ENCODE data around the gene FBXL14.

Gene FBXL14

DNA sequence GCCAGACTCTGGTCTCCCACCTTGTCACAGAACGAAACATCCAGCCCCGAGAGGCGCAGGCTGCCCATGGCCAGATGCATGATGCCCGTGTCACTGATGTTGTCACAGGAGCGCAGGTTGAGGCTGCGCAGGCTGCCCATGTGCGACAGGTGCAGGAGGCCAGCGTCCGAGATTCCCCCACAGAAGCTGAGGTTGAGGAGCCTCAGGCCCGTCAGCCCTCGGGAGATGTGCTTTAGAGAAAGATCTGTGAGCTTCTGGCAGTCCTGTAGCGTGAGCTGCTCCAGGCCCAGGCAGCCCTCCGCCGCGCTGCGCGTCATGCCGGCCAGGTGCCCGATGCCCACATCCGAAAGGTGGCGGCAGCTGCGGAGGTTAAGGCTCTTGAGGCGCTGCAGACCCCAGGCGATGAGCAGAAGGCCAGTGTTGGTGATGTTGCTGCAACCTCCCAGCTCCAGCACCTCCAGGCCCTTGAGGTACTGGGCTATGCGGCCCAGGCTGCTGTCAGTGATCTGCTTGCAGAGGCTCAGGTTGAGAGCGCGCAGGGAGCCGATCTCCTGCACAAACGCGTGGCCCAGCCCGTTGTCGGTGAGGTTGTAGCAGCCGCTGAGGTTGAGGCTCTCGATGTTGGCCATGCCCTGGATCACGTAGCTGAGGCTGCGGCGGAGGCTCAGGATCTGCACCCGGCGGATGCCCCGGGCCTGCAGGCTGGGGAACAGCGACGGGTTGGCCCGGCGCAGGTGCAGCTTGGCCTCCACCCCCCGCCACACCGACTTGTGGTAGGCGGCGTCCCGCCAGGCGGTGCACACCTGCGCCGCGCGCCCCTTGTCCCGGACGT, 991 bp downstream of the FBXL14 start:
- DNase-seq: peak; percentile 44

DNA sequence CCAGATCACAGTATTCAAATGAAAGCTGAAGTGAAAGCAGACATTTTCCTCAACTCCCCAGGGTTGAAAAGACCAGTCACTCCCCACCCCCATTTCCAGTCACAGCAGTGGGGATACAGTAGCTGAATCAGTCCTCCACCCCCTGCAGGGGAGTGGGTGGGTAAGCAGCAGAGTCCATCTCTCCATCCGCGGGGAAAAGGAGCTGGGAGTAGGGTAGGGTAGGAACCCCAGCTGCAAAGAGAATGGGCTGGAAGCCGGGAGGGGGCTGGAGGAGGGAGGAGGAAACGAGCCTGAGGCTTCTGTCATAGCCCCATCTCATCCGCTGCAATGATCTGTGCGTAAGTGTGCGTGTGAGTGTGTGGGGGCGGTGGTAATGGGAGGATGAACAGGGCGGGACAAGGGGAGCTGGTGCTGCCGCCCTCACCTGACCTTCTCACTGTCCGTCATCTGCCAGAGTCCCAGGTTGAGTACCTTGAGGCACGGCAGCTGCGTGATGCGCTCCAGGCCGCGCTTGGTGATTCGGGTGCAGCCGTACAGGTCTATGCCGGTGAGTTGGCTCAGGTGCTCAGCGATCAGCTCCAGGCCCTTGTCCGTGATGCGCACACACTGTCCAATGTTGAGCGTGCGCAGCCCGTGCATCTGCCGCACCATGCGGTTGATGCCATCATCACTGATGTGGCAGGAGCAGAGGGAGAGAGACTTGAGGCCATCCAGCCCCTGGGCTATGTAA, 1.8 kb downstream of the FBXL14 start:
- peak; percentile 67 for DNase-seq

DNA sequence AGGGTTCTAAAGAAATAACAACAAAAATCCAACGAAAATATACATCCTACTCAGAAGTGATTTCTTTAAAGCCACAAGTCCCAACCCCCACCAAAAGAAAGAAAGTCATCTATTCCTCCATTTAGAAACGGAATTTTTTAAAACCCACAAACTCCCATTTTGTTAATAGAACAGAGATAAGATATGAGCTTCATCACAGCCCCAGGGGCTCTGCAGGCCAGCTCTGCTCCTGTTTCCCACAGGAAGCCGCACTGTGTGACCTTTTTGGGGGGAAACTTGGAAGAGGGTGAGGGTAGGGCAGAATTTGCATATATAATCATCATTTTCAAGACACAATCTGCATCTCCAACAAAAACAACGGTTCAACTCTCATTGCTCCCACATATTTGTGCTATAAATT, 2.8 kb downstream of the FBXL14 start:
- no peak for DNase-seq

DNA sequence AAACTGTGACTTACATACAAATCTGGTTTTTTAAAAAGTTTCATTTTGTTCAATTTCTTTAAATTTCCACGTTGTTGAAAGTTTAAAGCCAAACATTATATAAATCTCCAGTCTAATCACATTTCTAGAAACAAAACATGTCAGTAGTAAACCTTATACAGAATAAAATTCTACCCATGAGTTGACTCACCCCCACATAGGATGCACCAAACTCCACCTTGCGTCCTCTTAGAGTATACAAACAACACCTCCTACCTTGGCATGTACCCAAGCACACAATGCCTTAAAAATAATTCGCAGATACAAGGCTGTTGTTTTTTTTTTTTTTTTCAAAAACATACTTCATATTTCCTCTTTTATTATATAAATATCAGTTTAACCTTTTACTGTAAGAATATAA, 3.3 kb downstream of the FBXL14 start:
- peak; percentile 77 for DNase-seq

DNA sequence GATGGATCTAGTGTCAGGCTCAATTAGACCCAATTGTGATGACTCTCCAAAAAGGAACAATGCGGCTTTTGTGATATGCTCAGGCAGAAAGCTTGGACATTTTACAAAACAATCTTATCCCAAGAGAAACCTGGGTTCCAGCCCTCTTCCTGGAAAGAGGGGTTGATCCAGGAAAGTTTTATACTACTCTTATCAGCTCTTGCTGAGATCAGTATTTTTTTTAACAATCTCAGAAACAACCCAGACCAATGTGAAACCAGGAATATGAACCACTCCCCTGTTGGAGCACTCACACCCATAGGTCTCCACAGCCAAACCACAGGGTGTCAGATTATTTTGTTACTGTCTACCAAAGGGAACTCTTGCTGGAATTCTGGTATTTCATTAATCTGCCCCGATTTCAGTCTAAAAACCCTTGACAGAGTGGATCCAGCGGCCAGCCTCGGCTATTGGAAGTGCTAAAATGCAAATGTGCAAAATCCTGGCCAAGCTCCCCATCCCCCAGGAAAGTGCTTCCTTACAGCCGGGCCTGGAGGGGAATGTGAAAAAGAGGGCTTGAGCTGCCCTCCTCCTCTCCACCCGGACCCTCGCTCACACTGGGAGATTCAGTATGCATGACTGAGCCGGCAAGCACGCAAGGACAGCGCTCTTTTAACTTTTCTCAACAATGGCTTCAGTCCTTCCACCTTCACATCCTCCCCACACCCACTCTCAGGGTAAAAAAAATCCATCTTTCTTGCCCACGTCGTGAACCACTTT, 4.0 kb downstream of the FBXL14 start:
- DNase-seq: no peak

DNA sequence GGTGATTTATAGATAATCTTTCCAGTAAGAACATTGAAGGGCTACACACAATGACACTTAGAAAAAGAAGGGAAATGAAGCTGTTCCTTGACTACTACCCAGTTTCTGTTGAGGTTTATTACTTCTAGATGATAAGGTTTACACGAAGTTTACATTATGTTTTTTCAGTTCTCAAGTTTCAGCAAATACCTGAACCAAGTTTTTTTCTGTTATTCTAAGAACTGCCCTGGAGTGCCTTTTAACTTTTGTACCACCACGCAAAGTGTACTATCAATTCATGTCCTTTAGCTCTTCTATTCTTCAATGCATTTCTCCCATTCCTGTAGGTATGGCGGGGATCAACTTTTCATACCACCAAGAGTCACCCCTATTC, 5.8 kb downstream of the FBXL14 start:
- no peak for DNase-seq

DNA sequence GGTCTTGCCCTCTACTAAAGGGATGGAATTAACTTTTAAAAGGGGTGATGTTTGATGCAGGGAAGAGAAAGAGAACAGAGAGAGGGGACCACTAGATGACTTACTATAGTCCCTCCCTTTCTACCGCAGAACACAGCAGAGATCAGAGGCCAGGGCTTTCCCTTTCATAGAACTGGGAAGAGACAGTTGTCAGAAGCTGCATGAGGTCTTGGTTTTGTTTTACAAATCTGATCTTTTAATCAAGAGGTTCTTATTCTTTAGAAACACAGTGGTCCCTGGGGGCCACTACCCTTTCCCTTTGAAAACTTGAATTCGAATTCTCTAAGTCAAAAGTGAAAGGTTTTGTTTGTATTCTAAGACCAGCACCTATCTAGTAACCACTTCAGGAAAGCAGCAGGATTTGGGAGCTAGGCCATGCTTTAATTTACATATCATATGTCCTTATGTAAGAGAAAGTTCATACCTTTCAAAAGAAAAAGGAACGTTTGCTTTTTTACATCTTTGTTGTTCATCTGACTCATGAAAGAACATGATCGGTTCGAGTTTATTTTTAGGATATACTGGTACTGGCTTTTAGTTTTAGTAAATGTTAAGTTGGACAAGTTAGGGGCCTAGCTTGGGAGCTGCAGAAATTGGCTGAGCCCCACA, 6.3 kb downstream of the FBXL14 start:
- no peak for DNase-seq

DNA sequence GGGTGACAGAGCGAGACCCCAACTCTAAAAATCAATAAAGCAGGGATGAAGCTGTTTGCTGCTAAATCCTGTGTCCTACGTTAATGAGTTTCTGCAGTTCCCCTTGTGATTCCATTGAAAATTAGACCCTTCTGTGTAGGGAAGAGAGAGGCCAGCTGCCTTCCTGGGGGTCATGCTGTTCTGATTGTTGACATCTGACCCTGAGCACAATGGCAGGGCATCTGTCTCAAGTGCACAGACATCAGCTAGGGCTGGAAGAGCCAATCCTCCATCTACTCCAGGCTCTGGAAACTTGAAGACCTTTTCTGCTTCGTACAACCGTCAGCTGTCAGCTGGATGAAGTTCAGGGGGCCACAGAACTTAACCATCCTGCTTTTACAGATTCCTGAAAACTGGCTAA, 10.1 kb downstream of the FBXL14 start:
- no peak for DNase-seq

DNA sequence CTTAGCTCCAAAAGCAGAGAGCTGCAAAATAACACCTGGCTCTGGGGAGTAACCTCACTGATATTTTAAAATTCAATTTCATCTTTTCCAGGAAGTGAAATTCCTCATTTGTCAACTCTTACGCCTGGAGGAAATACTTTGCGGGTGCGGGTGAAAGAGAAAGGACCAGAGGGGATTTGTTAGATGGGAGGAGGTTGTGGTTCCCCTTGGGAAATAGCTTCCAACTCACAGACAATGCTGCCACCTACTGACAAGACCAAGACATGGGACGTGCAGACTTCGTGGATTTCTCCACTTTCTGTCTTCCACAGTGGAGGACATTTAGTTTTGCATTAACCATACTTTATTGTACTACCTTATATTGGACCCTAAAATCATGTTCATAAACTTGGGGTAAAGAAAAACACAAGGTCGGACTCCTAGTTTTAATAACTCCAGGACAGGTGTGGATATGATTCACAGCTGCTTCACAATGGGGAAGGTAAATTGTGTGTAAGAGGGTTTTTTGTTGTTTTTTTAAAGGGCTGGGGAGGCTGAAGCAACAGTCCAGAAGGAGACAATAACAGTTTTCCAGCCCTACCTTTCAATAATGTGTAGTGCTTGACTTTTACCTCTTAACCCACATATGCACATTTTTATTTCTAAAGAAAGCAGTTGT, 10.8 kb downstream of the FBXL14 start:
- peak; percentile 74 for DNase-seq

DNA sequence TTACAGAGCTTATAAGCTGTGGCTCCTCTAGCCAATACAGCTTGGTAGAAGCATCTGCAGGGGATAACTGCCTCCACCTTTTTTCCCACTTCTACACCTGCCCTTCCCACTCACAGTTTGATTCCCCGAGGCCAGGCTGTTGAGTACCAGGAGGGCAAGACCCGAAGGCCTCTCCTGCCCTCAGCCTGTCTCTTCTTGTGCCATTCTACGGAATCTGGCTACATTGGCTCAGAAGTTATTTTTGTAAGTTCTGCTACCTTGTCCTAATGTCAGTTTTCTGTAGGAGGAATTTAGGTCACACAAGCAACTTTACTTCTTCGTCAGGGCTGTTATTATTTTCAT, 11.7 kb downstream of the FBXL14 start:
- DNase-seq: no peak

DNA sequence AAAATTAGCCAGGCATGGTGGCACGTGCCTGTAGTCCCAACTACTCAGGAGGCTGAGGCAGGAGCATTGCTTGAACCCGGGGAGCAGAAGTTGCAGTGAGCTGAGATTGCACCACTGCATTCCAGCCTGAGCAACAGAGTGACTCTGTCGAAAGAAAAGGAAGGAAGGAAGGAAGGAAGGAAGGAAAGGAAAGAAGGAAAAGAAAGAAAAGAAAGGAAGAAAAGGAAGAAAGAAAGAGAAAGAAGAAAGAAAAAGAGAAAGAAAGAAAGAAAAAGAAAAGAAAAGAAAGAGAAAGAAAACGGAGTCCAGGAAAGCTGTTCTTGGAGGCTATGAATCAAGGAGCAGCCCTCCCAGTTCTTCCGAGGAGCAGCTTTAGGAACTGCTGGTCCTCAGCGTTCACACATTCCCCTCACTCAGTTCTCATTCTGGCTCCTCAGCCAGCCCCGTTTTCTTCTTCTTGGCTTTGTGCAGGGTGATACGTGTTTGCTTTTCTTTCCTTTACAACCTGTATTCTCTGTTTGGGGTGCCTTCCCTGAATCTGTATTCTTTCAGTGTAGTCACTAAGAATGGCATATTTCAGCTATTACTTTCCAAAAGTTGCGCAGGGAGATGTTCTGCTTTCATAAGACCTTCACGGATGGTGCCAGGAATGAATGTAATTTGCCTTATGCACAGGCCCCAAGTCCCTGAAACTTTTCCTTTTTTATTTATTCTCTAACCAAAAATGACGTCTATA, 12.2 kb downstream of the FBXL14 start:
- no peak for DNase-seq

DNA sequence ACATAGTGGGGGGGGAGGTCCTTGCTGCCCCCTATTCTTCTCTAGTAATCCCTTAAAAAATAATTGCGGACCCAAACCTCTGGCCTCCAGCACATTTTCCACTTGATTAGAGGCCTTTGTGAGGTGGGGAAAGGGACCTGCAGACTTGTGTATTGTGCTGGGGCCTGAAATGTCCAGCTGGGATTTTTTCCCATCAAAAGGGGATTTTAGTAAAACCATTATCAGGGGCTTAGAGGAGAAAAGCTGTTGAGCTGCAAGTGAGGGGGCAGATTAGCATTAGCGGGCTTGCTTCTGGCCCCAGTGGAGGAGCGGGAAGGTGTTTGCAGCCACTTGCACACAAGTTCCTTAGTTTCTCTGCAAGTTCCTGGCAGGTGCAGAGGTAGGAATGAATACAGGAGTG, 13.9 kb downstream of the FBXL14 start:
- DNase-seq: no peak

DNA sequence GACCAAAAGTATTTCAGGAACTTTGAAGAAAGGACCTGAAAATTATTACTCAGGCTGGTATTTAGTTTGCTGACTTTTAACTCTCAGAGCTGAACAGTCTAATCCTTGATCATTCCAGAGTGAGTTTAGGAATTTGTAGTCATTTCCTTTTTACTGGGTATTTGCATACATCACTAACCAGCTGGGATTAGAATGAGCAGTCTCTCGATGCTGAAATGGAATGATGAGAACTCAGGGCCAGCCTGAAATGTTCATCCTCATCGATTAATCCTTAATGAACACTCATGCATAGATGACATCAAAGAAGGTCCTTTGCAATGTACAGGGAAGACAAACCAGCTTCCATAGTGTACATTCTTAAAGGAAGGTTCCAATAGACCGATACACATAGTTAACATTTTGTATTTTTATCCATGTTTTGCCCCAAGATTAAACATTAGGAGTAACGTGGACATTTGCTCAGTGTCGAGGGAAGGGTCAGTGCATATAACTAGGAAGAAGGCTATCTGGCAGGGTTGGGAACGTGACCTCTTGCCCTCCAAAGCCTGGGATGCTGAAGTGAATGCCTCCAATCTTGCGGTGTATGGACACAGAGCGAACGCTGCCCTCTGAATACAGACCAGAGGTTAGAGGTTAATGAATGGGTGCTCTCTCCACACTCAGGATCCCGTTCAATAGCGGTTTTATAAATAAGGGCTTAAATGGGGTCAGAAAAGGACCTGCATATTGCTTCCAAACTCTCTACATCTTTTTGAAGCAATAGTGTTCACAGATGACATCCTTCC, 14.5 kb downstream of the FBXL14 start:
- DNase-seq: no peak

DNA sequence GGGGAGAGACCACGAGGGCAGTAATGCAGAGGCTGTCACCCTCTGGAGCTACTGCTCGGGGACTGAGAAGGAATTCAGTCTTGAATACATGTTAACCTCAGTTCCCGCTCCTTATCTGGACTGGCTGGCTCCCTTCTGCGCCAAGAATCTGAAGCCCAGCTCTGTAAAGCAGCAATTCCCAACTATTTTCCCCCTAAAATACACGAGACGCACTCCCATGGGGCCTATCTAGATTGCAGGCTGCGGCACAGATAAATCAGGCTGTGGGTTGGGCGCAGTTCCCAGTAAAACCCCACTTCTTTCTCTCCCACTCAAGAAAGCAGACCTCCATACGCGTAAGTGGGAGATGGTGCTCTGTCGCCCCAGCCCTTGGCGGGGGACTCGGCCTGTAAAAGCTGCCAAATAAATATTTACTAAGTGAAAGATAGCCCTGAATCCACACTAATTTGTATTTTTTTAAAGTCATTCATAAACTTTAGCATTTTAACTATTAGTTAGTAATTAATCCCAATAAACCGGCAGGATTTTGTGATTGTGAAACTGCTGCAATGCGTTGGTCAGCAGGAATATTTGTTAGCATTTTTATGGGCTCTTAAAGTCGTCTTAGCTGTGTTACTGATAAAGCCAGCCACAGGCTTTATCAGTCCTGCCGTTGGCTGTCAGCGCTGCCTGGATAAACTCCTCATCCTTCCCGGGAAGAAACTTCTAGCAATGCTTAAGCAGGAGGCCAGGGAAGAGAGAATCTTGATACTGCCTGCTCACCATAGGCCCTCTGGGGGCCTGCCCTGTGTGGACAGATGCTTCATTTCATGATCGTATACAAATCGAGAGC, 17.8 kb downstream of the FBXL14 start:
- no peak for DNase-seq

DNA sequence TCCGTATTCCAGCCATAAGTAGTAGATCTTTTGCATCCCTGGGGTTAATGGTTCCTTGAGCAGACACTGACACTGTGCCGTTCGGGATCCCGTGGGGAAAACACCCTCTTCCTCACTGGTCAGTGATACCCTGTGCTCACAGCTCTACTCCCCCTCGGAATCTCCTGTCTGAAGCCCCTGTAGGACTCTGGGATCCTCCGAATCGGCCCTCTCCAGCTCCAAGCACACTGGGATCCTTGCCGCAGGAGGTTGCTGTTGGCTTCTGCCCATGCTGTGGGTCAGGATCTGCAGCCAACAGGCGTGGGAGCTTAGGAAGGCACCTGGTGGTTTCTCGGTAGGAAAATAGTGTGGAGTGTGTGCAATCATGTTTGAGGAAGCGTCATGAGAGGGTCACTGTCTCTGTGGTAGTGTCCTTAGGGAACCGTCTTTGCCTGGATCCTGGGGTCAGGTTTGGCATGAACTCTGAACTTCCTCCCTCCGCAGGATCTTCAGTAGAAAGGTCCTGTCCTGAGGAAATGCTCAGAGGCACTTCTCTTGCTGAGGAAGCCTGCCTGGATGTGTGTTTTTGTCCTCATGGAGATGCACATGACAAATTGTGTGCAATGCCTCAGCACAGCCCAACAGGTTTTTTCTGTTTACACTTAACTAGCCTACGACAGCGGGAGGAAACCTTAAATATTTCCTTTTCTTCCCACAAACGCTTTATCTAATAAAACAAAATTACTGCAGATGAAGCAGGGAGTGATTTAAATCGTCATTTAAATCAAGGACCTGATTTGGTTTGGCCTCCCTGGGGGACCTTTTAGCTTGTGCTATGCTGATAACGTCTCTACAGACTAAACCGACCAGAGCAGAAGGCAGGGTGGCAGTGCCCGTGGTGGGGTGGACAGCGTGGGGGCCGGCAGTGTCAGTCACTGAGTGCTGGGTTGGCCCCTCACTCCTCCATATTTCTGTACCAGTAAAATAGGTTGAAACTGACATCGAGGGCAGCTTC, 18.7 kb downstream of the FBXL14 start:
- no peak for DNase-seq

DNA sequence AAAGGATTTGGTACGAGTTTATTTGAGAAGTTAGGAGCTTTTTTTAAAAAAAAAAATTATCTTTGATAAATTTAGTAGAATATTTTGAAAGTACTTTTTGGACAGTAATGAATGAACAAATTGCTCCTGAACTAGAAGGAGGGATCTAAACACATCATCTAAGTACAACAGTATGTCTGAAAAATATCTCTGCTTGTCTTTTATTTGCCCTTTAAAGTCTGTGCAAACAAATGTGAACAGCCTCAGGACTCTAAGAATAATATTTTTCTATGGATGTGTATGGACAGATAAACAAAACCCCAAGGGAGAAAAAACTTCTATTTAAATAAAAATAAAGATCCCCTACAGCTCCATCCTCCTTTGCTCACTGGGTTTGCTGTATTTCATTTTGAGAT, 19.5 kb downstream of the FBXL14 start:
- DNase-seq: no peak

DNA sequence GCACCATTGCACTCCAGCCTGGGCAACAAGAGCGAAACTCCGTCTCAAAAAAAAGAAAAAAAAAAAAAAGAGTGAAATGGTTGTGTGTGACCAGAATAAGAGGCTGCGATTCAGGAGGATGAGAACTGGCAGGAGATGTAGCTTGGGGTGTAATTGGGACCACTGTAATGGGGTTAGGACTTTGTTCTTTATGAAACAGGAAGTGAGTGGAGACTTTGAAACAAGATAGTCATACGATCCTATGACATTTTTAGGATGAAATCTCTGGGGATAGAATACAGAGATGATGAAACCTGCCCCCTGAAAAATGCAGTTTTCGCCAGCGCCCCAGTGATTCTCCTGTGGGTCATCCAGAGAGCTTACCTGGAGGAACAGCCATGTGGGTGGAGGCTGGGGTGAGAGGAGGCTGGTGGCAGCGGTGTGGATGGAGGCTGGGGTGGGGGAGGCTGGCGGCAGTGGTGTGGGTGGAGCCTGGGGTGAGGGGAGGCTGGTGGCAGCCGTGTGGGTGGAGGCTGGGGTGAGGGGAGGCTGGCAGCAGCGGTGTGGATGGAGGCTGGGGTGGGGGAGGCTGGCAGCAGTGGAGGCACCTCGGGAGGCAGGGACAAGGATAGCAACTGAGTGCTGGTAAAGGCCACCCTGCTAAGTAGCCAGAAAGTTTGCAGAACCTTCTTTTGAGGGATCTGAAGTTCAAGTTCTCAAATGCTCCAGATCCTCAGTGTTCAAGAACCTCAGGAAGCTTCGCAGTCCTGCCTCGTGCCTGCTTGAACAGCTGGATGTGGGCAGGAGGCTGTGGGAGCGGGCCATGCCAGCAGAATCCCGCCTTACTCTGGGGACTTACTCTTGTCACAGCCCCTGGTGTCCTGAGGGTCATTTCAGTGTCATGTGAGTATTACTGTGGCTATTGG, 20.2 kb downstream of the FBXL14 start:
- DNase-seq: no peak

DNA sequence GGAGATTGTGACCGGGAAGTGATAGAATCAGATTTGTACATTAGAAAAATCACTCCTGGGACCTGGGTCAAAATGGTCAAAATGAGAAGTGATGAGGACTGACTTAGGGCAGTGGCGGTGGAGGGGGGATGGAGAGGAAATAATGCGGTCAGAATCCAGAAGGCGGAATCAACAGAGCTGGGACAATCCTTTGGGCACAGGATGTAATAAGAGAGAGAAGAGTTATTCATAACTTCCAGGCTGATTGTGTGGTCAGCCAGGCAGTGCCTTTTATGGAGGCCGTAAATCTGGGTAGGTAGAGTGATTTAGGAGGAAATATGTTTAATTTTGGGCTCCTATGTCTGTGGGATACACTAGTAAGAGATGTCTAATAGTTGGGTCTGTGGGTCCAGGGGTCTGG, 21.6 kb downstream of the FBXL14 start:
- DNase-seq: no peak

Data from CD4-positive, alpha-beta T cell treated with Interleukin-4 for 4 hours (primary cell).